NCI-H2196 (cell line): ENCODE measurements around the gene MOSPD3.

Source experiments
- DNase-seq: peaks from one replicate; lab custom pipeline; 2025; ENCODE audit not compliant: unreplicated experiment; lab: John Stamatoyannopoulos, UW

MOSPD3 gene

GRCh38 chr7:100575206-100575631 is 37.1 kb upstream of the MOSPD3 start:
- no peak for DNase-seq

- no peak for DNase-seq
Measured at GRCh38 chr7:100575746-100576383, 36.5 kb upstream of the MOSPD3 start.

GRCh38 chr7:100576384-100576993 is 35.9 kb upstream of the MOSPD3 start:
- no peak for DNase-seq

- no peak for DNase-seq
Measured at GRCh38 chr7:100577103-100577502, 35.2 kb upstream of the MOSPD3 start.

- DNase-seq, result no peak
Measured at GRCh38 chr7:100577507-100577906, 34.8 kb upstream of the MOSPD3 start.

- DNase-seq, result no peak
Measured at GRCh38 chr7:100578246-100579183, 33.8 kb upstream of the MOSPD3 start.

GRCh38 chr7:100580466-100581283 is 31.7 kb upstream of the MOSPD3 start:
- DNase-seq, result no peak

GRCh38 chr7:100582041-100582579 is 30.2 kb upstream of the MOSPD3 start:
- DNase-seq, result no peak

- no peak for DNase-seq
Measured at GRCh38 chr7:100582650-100583049, 29.7 kb upstream of the MOSPD3 start.

- DNase-seq, result no peak
Measured at GRCh38 chr7:100583132-100584053, 28.9 kb upstream of the MOSPD3 start.

GRCh38 chr7:100584054-100584682 is 28.2 kb upstream of the MOSPD3 start:
- no peak for DNase-seq

- DNase-seq, result peak; percentile 45
Measured at GRCh38 chr7:100584683-100585510, 27.4 kb upstream of the MOSPD3 start.

- peak; percentile 63 for DNase-seq
Measured at GRCh38 chr7:100585511-100586265, 26.7 kb upstream of the MOSPD3 start, which contains the start of gene LRCH4. Gene LRCH4 (minus strand): TSS chr7:100586129. CDS start chr7:100586100, 29 bp downstream.

GRCh38 chr7:100586266-100587025 is 25.9 kb upstream of the MOSPD3 start, which contains the start of gene FBXO24:
Gene FBXO24 (plus strand): TSS chr7:100586328. CDS start chr7:100586626, 298 bp downstream.
- DNase-seq, result peak; percentile 99

- DNase-seq, result no peak
Measured at GRCh38 chr7:100588438-100588837, 23.9 kb upstream of the MOSPD3 start.

GRCh38 chr7:100589341-100589947 is 22.9 kb upstream of the MOSPD3 start:
- DNase-seq, result no peak
